B cell (primary cell): Measurements from ENCODE around the gene PRKAG2. TPM values are rescaled to one million over a fixed set of nuclear protein-coding genes. Genes with fewer than 3 reads are reported as not detected.

ENCODE experiments used
- ATAC-seq: fragments of 200-7000 bp; cut with Tn5 transposase; one replicate; pipeline ENCODE4 v1.10.0; 2021; ENCODE audit warnings: low read depth, mild to moderate bottlenecking, moderate number of reproducible peaks, moderate library complexity
- CTCF ChIA-PET: fragments of 350-600 bp; sonication (Branson Sonifier 250); formaldehyde crosslinking; loops from one replicate; lab custom pipeline; 2021; ENCODE audit warnings: antibody characterized with exemption, inconsistent platforms; lab: Charles Lee
- POLR2A ChIA-PET: fragments of 350-600 bp; sonication (Branson Sonifier 250); formaldehyde crosslinking; loops from one replicate; lab custom pipeline; 2021; ENCODE audit warnings: antibody characterized with exemption; lab: Charles Lee
- DNase-seq: peaks from one replicate; pipeline ENCODE4 v3.0.0; 2013
- H2AFZ ChIP-seq: 2 replicates; pipeline ENCODE4 v1.6.1; 2012; ENCODE audit warnings: mild to moderate bottlenecking, low read depth, low read length; ENCODE audit not compliant: insufficient read depth, poor library complexity, severe bottlenecking
- H3K27ac ChIP-seq, 2 donors: 1 replicate in 1 of 2; 2 replicates in 1 of 2; pipeline ENCODE4 v1.5.1; 2012 to 2013; ENCODE audit warnings: low read length in 2 of 2, mild to moderate bottlenecking in 2 of 2, moderate library complexity in 1 of 2
- H3K27me3 ChIP-seq, 4 experiments: fragments of 200-600 bp in 1 of 4; sonication (generic) in 1 of 4; replicated peaks in 1 of 4; 1 replicate in 2 of 4; 2 replicates in 2 of 4; pipeline versions ENCODE4 v1.6.1 to v1.7.0; 2013 to 2016; ENCODE audit warnings: low read length in 3 of 4, mild to moderate bottlenecking in 2 of 4, mixed read lengths in 1 of 4, moderate library complexity in 1 of 4; ENCODE audit not compliant: insufficient read depth in 4 of 4, control insufficient read depth in 3 of 4; ENCODE audit errors: control extremely low read depth in 1 of 4
- H3K36me3 ChIP-seq, 2 experiments: replicated peaks in 1 of 2; 1 replicate in 1 of 2; 2 replicates in 1 of 2; pipeline versions ENCODE4 v1.6.1 to v1.7.1; 2013; ENCODE audit warnings: low read length in 1 of 2; ENCODE audit not compliant: insufficient read depth in 2 of 2, control insufficient read depth in 1 of 2; ENCODE audit errors: control extremely low read depth in 1 of 2, extremely low read depth in 1 of 2
- H3K4me1 ChIP-seq, 2 donors: fragments of 200-600 bp in 1 of 2; sonication (generic) in 1 of 2; 1 replicate in 1 of 2; 2 replicates in 1 of 2; pipeline versions ENCODE4 v1.5.1 to v1.6.1; 2013 to 2017; ENCODE audit warnings: low read length in 2 of 2; ENCODE audit not compliant: control insufficient read depth in 2 of 2, insufficient read depth in 2 of 2
- H3K4me2 ChIP-seq: replicated peaks from 2 replicates; pipeline ENCODE3; 2012; ENCODE audit warnings: mild to moderate bottlenecking, low read depth, low read length; ENCODE audit not compliant: poor library complexity, severe bottlenecking
- H3K4me3 ChIP-seq, 5 experiments: fragments of 200-600 bp in 1 of 5; sonication (generic) in 1 of 5; 1 replicate in 3 of 5; 2 replicates in 2 of 5; pipeline versions ENCODE4 v1.5.1 to v1.7.0; 2011 to 2016; ENCODE audit warnings: low read length in 4 of 5, mild to moderate bottlenecking in 4 of 5, low read depth in 2 of 5, control low read depth in 1 of 5, moderate library complexity in 1 of 5; ENCODE audit not compliant: insufficient read depth in 1 of 5; ENCODE audit errors: control extremely low read depth in 1 of 5, extremely low read depth in 1 of 5
- H3K79me2 ChIP-seq: fragments of 200-600 bp; sonication (generic); one replicate; pipeline ENCODE4 v1.6.0; 2016; ENCODE audit warnings: low read length; ENCODE audit not compliant: control insufficient read depth, insufficient read depth
- H3K9ac ChIP-seq: fragments of 200-600 bp; sonication (generic); 2 replicates; pipeline ENCODE4 v1.6.1; 2017; ENCODE audit warnings: mild to moderate bottlenecking, low read length, moderate library complexity
- H3K9me3 ChIP-seq, 3 donors: one replicate each; pipeline versions ENCODE4 v1.6.1 to v1.7.1; 2013; ENCODE audit warnings: low read length in 2 of 3; ENCODE audit not compliant: control insufficient read depth in 2 of 3, insufficient read depth in 1 of 3; ENCODE audit errors: control extremely low read depth in 1 of 3
- H4K20me1 ChIP-seq: 2 replicates; pipeline ENCODE4 v1.6.0; 2012; ENCODE audit warnings: mild to moderate bottlenecking, low read length; ENCODE audit not compliant: insufficient read depth, control insufficient read depth, poor library complexity, severe bottlenecking
- H3K27ac Mint-ChIP-seq: one replicate; pipeline ENCODE4 v1.8.0; 2021; ENCODE audit warnings: mixed read lengths
- H3K27me3 Mint-ChIP-seq: one replicate; pipeline ENCODE4 v1.8.0; 2021; ENCODE audit warnings: mixed read lengths
- H3K4me1 Mint-ChIP-seq: one replicate; pipeline ENCODE4 v1.8.0; 2021; ENCODE audit warnings: mixed read lengths
- H3K4me3 Mint-ChIP-seq: one replicate; pipeline ENCODE4 v1.8.0; 2021; ENCODE audit warnings: mixed read lengths
- H3K9me3 Mint-ChIP-seq: one replicate; pipeline ENCODE4 v1.8.0; 2022; ENCODE audit warnings: mixed read lengths; ENCODE audit not compliant: insufficient read depth
- CTCF ChIP-seq: fragments of 200-600 bp; IDR thresholded peaks from one replicate; pipeline ENCODE4 v1.8.0; 2022; ENCODE audit warnings: antibody characterized with exemption, mild to moderate bottlenecking
- EZH2 ChIP-seq: IDR thresholded peaks from 2 replicates; pipeline ENCODE4 v1.6.1; 2012; ENCODE audit warnings: borderline replicate concordance, low read depth, mild to moderate bottlenecking, moderate library complexity, low read length; ENCODE audit not compliant: insufficient read depth, poor library complexity, severe bottlenecking
- WGBS: methylation state at CpG from one replicate; pipeline ENCODE4 v1.1.5; 2013; ENCODE audit warnings: missing lambda C conversion rate; ENCODE audit not compliant: insufficient coverage; 5-methylcytosine and 5-hydroxymethylcytosine counted together
- intact Hi-C: fragments of 100-400 bp; cut with micrococcal nuclease; formaldehyde crosslinking; loops from one replicate; pipeline ENCODE4 v1.10.0; 2022
- polyA plus RNA-seq: library from polyadenylated mRNA; depleted of rRNA; stranded (reverse); fragments of >200 nt; gene quantifications from 2 replicates; pipeline ENCODE4 v1.2.3, GENCODE V29; 2012
- total RNA-seq, 2 donors: library from RNA; stranded (reverse); fragments of 120-200 nt in 1 of 2; gene quantifications; 1 replicate in 1 of 2; 2 replicates in 1 of 2; pipeline versions ENCODE4 v1.2.3 to v1.2.4, GENCODE V29; 2013 to 2022

The PRKAG2 gene
- total and polyA plus RNA-seq, 2 donors (not counting 1 experiment from before 2014, with no cell fraction given): 22.1 to 56.3 TPM

GRCh38 chr7:151549083-151549482, 327.8 kb downstream of the PRKAG2 start:
- no peaks in the 10 kb centered on the region for H3K79me2 ChIP-seq
- H3K4me3 Mint-ChIP-seq: no peak overlapping the region
- peaks cover 3% of the 10 kb centered on the region for H3K9me3 Mint-ChIP-seq
- H3K4me3 ChIP-seq: no peak overlapping the region
- TF ChIP-seq CTCF: no peak
- TF ChIP-seq EZH2: no peak
- WGBS: 96% methylated on average over 5 of the region's 7 CpGs
- no peak for ATAC-seq
- intact Hi-C loops: no loop called here
- no peak overlapping the region for H3K27ac ChIP-seq
- H3K27me3 ChIP-seq: peaks cover 0 to 5% (median 1%) of the 10 kb centered on the region in 4 experiments
- no peak overlapping the region for H3K4me2 ChIP-seq
- no peaks in the 10 kb centered on the region for H3K36me3 ChIP-seq
- peaks cover 0 to 4% (median 0%) of the 10 kb centered on the region in 3 donors for H3K9me3 ChIP-seq
- H2AFZ ChIP-seq: no peak overlapping the region
- no peak overlapping the region for H3K9ac ChIP-seq
- H3K4me1 ChIP-seq: no peaks in the 10 kb centered on the region
- DNase-seq: no peak
- no peaks in the 10 kb centered on the region for H3K4me1 Mint-ChIP-seq
- H4K20me1 ChIP-seq: no peaks in the 10 kb centered on the region
- POLR2A ChIA-PET: no interaction called here
- CTCF ChIA-PET: no interaction called here
- H3K27me3 Mint-ChIP-seq: peaks cover 27% of the 10 kb centered on the region
- H3K27ac Mint-ChIP-seq: no peak overlapping the region

- Histone ChIP-seq H3K79me2 (no peaks in the 10 kb centered on the region), H3K9me3 (no peaks in the 10 kb centered on the region), H3K4me3 (no peak overlapping the region), H4K20me1 (no peaks in the 10 kb centered on the region), H2AFZ (no peak overlapping the region), H3K36me3 (no peaks in the 10 kb centered on the region), H3K27me3 (peaks cover 0 to 10% (median 3%) of the 10 kb centered on the region in 4 experiments), H3K4me2 (no peak overlapping the region), H3K27ac (no peak overlapping the region), H3K4me1 (no peaks in the 10 kb centered on the region), H3K9ac (no peak overlapping the region)
- DNase-seq: no peak
- POLR2A ChIA-PET: no interaction called here
- ATAC-seq: no peak
- CTCF ChIA-PET: no interaction called here
- Mint-ChIP-seq H3K4me3 (no peak overlapping the region), H3K27me3 (peaks cover 35% of the 10 kb centered on the region), H3K27ac (no peak overlapping the region), H3K4me1 (no peaks in the 10 kb centered on the region), H3K9me3 (no peaks in the 10 kb centered on the region)
- TF ChIP-seq CTCF (no peak), EZH2 (no peak)
- intact Hi-C loops: no loop called here
Observed at GRCh38 chr7:151544183-151544582, 332.7 kb downstream of the PRKAG2 start.
